Caco-2 (cell line): ENCODE results near the gene DCP1B. TPM values are rescaled to one million over a fixed set of nuclear protein-coding genes. Genes with fewer than 3 reads are reported as not detected.

ENCODE experiments used
- BruUV-seq: library from RNA; stranded (reverse); fragments of 400-500 nt; replicated peaks from 2 replicates; lab custom pipeline; 2021; lab: Mats Ljungman, UMichigan
- CTCF ChIA-PET: fragments of 300-600 bp; sonication (Branson Sonifier 250); formaldehyde crosslinking; loops from one replicate; lab custom pipeline; 2022; ENCODE audit warnings: antibody characterized with exemption; lab: Charles Lee
- POLR2A ChIA-PET: fragments of 300-600 bp; sonication (Branson Sonifier 250); formaldehyde crosslinking; loops from one replicate; lab custom pipeline; 2022; ENCODE audit warnings: antibody characterized with exemption; lab: Charles Lee
- DNase-seq, 2 experiments: peaks; one replicate each; pipeline versions ENCODE4 v3.0.0 to v3.0.0-alpha.2; 2020 to 2022
- H3K27me3 ChIP-seq: replicated peaks from 2 replicates; pipeline ENCODE4 v1.6.0; 2011; ENCODE audit warnings: low read length; ENCODE audit not compliant: control insufficient read depth, insufficient read depth
- H3K36me3 ChIP-seq: 2 replicates; pipeline ENCODE4 v1.5.1; 2011; ENCODE audit warnings: low read length; ENCODE audit not compliant: control insufficient read depth, insufficient read depth
- H3K4me1 ChIP-seq: fragments of 250-450 bp; sonication (Bioruptor Pico); 2 replicates; pipeline ENCODE4 v1.5.1; 2020; ENCODE audit warnings: mild to moderate bottlenecking
- H3K4me3 ChIP-seq: 2 replicates; pipeline ENCODE4 v1.5.1; 2011; ENCODE audit warnings: low read depth, mild to moderate bottlenecking, control low read depth, low read length
- H3K9me3 ChIP-seq: fragments of 250-450 bp; sonication (Bioruptor Pico); 2 replicates; pipeline ENCODE4 v1.5.1; 2020; ENCODE audit warnings: mild to moderate bottlenecking, moderate library complexity
- H3K27ac Mint-ChIP-seq: one replicate; pipeline ENCODE4 v1.8.0; 2022; ENCODE audit warnings: mixed read lengths; ENCODE audit not compliant: unreplicated experiment
- H3K27me3 Mint-ChIP-seq: one replicate; pipeline ENCODE4 v1.8.0; 2022; ENCODE audit warnings: mixed read lengths; ENCODE audit not compliant: insufficient read depth, unreplicated experiment
- H3K36me3 Mint-ChIP-seq: one replicate; pipeline ENCODE4 v1.8.0; 2022; ENCODE audit warnings: mild to moderate bottlenecking, mixed read lengths; ENCODE audit not compliant: insufficient read depth, unreplicated experiment
- H3K4me1 Mint-ChIP-seq: one replicate; pipeline ENCODE4 v1.8.0; 2022; ENCODE audit warnings: low read depth, mixed read lengths; ENCODE audit not compliant: unreplicated experiment
- H3K4me3 Mint-ChIP-seq: one replicate; pipeline ENCODE4 v1.8.0; 2022; ENCODE audit warnings: mild to moderate bottlenecking, moderate library complexity, mixed read lengths; ENCODE audit not compliant: unreplicated experiment
- H3K9me3 Mint-ChIP-seq: one replicate; pipeline ENCODE4 v1.8.0; 2022; ENCODE audit warnings: mixed read lengths; ENCODE audit not compliant: unreplicated experiment
- intact Hi-C: fragments of 100-400 bp; cut with micrococcal nuclease; formaldehyde crosslinking; loops from one replicate; pipeline ENCODE4 v1.10.0; 2022; ENCODE audit not compliant: unreplicated experiment
- total RNA-seq: library from RNA; stranded (reverse); gene quantifications from 2 replicates; pipeline ENCODE4 v1.2.3, GENCODE V29; 2022
- TF ChIP-seq, protein P1 (sequence below), 2 experiments: fragments of 200-600 bp in 1 of 2; IDR thresholded peaks; 1 replicate in 1 of 2; 2 replicates in 1 of 2; pipeline versions ENCODE4 v1.5.1 to v1.8.0; 2011 to 2022; ENCODE audit warnings: antibody characterized with exemption in 1 of 2, control low read depth in 1 of 2, inconsistent platforms in 1 of 2, low read depth in 1 of 2, low read length in 1 of 2, mild to moderate bottlenecking in 1 of 2, moderate library complexity in 1 of 2; ENCODE audit not compliant: insufficient read depth in 1 of 2, severe bottlenecking in 1 of 2, unreplicated experiment in 1 of 2

The DCP1B gene
- total RNA-seq, 1 experiment from 2014 or later = 8.2 TPM

DNA sequence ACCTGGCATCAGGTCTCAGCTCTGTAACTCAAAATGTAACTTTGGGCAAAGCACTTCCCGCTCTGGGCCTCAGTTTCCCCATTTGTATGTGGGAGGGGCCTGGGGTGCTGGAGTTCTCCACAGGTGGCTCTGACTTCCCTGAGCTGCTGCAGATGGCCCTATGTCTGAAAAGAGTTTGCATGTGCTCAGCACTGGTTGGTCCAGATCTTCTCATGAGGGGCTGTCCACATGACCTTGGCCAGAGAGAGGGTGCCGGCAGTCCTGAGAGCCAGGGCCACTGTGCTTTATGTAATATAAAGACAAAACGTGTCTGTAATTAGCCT lies 78.6 kb downstream of the DCP1B start:
- Mint-ChIP-seq H3K27me3 (peaks cover 16% of the 10 kb centered on the region), H3K9me3 (no peaks in the 10 kb centered on the region), H3K4me3 (no peak overlapping the region), H3K27ac (no peak overlapping the region), H3K4me1 (no peaks in the 10 kb centered on the region), H3K36me3 (no peaks in the 10 kb centered on the region)
- POLR2A ChIA-PET = no interaction called here
- Histone ChIP-seq H3K4me3 (no peak overlapping the region), H3K9me3 (no peaks in the 10 kb centered on the region), H3K27me3 (no peaks in the 10 kb centered on the region), H3K4me1 (no peaks in the 10 kb centered on the region), H3K36me3 (no peaks in the 10 kb centered on the region)
- CTCF ChIA-PET = no interaction called here
- TF ChIP-seq, protein P1, sequence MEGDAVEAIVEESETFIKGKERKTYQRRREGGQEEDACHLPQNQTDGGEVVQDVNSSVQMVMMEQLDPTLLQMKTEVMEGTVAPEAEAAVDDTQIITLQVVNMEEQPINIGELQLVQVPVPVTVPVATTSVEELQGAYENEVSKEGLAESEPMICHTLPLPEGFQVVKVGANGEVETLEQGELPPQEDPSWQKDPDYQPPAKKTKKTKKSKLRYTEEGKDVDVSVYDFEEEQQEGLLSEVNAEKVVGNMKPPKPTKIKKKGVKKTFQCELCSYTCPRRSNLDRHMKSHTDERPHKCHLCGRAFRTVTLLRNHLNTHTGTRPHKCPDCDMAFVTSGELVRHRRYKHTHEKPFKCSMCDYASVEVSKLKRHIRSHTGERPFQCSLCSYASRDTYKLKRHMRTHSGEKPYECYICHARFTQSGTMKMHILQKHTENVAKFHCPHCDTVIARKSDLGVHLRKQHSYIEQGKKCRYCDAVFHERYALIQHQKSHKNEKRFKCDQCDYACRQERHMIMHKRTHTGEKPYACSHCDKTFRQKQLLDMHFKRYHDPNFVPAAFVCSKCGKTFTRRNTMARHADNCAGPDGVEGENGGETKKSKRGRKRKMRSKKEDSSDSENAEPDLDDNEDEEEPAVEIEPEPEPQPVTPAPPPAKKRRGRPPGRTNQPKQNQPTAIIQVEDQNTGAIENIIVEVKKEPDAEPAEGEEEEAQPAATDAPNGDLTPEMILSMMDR (IDR thresholded peaks at IDR 0.05; ENCODE audit: insufficient read depth in 1 of 2, low read depth in 1 of 2, low read length in 1 of 2, severe bottlenecking in 1 of 2, unreplicated experiment in 1 of 2) = no peak
- intact Hi-C loops = no loop called here
- BruUV-seq = no TSS peak
- DNase-seq = no peak

DNA sequence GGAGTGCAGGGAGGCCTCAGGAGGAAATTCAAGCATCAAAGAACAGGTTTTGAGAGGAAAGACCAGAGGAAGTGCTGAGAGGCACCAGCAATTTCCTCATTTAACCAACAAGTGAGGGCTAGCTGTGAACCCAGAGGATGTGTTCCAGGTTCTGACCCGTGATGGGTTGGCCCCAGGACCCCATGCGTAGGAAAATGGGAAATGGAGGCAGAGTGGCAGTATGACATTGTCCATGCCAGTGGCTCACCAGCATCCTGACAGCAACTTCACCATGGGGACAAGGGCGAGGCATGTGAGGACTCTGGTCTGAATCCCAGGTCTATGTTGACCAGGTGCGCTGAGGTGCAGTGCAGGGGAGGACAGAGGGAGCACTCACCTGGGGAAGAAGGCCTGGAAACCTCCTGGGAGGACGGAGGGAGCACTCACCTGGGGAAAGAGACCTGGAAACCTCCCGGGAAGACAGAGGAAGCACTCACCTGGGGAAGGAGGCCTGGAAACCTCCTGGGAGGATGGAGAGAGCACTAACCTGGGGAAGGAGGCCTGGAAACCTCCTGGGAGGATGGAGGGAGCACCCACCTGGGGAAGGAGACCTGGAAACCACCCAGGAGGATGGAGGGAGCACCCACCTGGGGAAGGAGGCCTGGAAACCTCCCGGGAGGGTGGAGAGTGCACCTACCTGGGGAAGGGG lies 79.1 kb downstream of the DCP1B start:
- TF ChIP-seq, protein P1 (IDR thresholded peaks at IDR 0.05; ENCODE audit: insufficient read depth in 1 of 2, low read depth in 1 of 2, low read length in 1 of 2, severe bottlenecking in 1 of 2, unreplicated experiment in 1 of 2) = no peak
- H3K36me3 ChIP-seq = no peaks in the 10 kb centered on the region
- no peak for DNase-seq
- H3K36me3 Mint-ChIP-seq = no peaks in the 10 kb centered on the region
- no peaks in the 10 kb centered on the region for H3K4me1 Mint-ChIP-seq
- no peak overlapping the region for H3K4me3 ChIP-seq
- H3K4me3 Mint-ChIP-seq = no peak overlapping the region
- ChIA-PET CTCF (no interaction called here), POLR2A (no interaction called here)
- H3K4me1 ChIP-seq = no peaks in the 10 kb centered on the region
- peaks cover 14% of the 10 kb centered on the region for H3K27me3 Mint-ChIP-seq
- H3K9me3 Mint-ChIP-seq = no peaks in the 10 kb centered on the region
- H3K27ac Mint-ChIP-seq = no peak overlapping the region
- intact Hi-C loops = no loop called here
- H3K27me3 ChIP-seq = no peaks in the 10 kb centered on the region
- no peaks in the 10 kb centered on the region for H3K9me3 ChIP-seq
- BruUV-seq = no TSS peak

DNA sequence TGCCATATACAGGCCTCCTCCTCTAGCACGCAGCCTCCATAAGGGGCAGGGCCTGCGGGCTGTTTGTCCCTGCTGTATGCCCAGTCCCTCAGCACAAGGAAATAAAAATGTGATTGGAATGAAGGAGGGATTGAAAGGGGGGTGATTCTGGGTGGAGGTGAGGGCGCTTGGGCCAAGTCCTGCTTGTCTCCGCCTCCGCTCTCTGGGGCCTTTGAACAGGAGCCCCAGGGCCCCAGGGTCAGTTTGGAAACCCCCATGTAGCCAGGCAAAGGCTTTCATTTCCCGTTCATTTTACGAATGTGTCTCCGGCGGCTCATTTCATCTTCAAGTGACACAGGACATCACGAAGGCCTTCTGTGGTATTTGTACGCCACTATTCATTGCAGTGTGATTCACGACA lies 81.3 kb downstream of the DCP1B start:
- ChIA-PET POLR2A (no interaction called here), CTCF (no interaction called here)
- H3K27me3 Mint-ChIP-seq = peaks cover 8% of the 10 kb centered on the region
- no peak overlapping the region for H3K4me3 Mint-ChIP-seq
- Histone ChIP-seq H3K36me3 (no peaks in the 10 kb centered on the region), H3K4me1 (no peaks in the 10 kb centered on the region), H3K9me3 (no peaks in the 10 kb centered on the region), H3K27me3 (no peaks in the 10 kb centered on the region), H3K4me3 (no peak overlapping the region)
- no peak overlapping the region for H3K27ac Mint-ChIP-seq
- TF ChIP-seq, protein P1 (IDR thresholded peaks at IDR 0.05; ENCODE audit: insufficient read depth in 1 of 2, low read depth in 1 of 2, low read length in 1 of 2, severe bottlenecking in 1 of 2, unreplicated experiment in 1 of 2) = no peak
- no TSS peak for BruUV-seq
- no peaks in the 10 kb centered on the region for H3K9me3 Mint-ChIP-seq
- intact Hi-C loops = no loop called here
- no peaks in the 10 kb centered on the region for H3K4me1 Mint-ChIP-seq
- no peak for DNase-seq
- H3K36me3 Mint-ChIP-seq = no peaks in the 10 kb centered on the region
